H1 (cell line): ENCODE measurements around the gene RAB11FIP3. TPM values are rescaled to one million over a fixed set of nuclear protein-coding genes. Genes with fewer than 3 reads are reported as not detected.

ENCODE experiments used
- CTCF ChIP-seq, 3 experiments: IDR thresholded peaks; 1 replicate in 2 of 3; 2 replicates in 1 of 3; pipeline versions ENCODE4 v1.5.1 to v1.6.1; 2011; ENCODE audit warnings: low read length in 3 of 3, mild to moderate bottlenecking in 3 of 3, inconsistent platforms in 2 of 3, low read depth in 1 of 3, moderate library complexity in 1 of 3; ENCODE audit not compliant: insufficient read depth in 1 of 3; ENCODE audit errors: control extremely low read depth in 1 of 3
- GABPA ChIP-seq: IDR thresholded peaks from 2 replicates; pipeline ENCODE4 v1.6.1; 2011; ENCODE audit warnings: mild to moderate bottlenecking, low read length, moderate library complexity, borderline replicate concordance; ENCODE audit not compliant: insufficient read depth
- NANOG ChIP-seq: IDR thresholded peaks from 2 replicates; pipeline ENCODE4 v1.6.1; 2011; ENCODE audit warnings: low read length, low read depth, mild to moderate bottlenecking, inconsistent platforms; ENCODE audit not compliant: insufficient read depth, poor library complexity, severe bottlenecking
- POLR2A ChIP-seq, 2 experiments: IDR thresholded peaks; 1 replicate in 1 of 2; 2 replicates in 1 of 2; pipeline ENCODE4 v1.6.1; 2011; ENCODE audit warnings: low read depth in 2 of 2, low read length in 2 of 2, mild to moderate bottlenecking in 2 of 2; ENCODE audit errors: control extremely low read depth in 1 of 2
- RAD21 ChIP-seq, 2 experiments: IDR thresholded peaks in 1 of 2; conservative IDR thresholded peaks in 1 of 2; 2 replicates each; pipeline ENCODE4 v1.6.1; 2011; ENCODE audit warnings: low read depth in 2 of 2, low read length in 2 of 2, improper control_type of control experiment in 1 of 2, inconsistent platforms in 1 of 2, mild to moderate bottlenecking in 1 of 2, moderate library complexity in 1 of 2
- RNF2 ChIP-seq: fragments of 200-900, 300-1000 bp; sonication (generic); IDR thresholded peaks from 2 replicates; pipeline ENCODE4 v1.7.1; 2016; ENCODE audit warnings: borderline replicate concordance, low read depth, mild to moderate bottlenecking, antibody characterized with exemption, low read length; ENCODE audit not compliant: poor library complexity, severe bottlenecking; ENCODE audit errors: missing control alignments
- TCF12 ChIP-seq: IDR thresholded peaks from 2 replicates; pipeline ENCODE4 v1.6.1; 2011; ENCODE audit warnings: low read depth, mild to moderate bottlenecking, low read length
- polyA plus RNA-seq, 7 experiments: library from polyadenylated mRNA; depleted of rRNA in 3 of 7; stranded (reverse) in 5 of 7; unstranded in 2 of 7; fragments of >200 nt in 5 of 7; fragments of 200-250 nt in 2 of 7; gene quantifications; 1 replicate in 5 of 7; 2 replicates in 1 of 7; 4 replicates in 1 of 7; pipeline versions ENCODE4 v1.2.1 to v1.2.3, GENCODE V29; 2011 to 2013; ENCODE audit warnings: missing spikeins in 2 of 7, mixed read lengths in 2 of 7
- total RNA-seq: library from RNA; stranded (reverse); fragmentation: NEBNext Ultra II Directional; extraction: Animal tissue kit (Norgen Biotek cat#: 25700); gene quantifications from 2 replicates; pipeline ENCODE4 v1.2.1, GENCODE V29; 2021

RAB11FIP3 gene
- total and polyA plus RNA-seq, 2 of the 8 experiments (the other 6 are each of a cell fraction or from before 2014, with no cell fraction given): 9.3 to 35.2 TPM

DNA sequence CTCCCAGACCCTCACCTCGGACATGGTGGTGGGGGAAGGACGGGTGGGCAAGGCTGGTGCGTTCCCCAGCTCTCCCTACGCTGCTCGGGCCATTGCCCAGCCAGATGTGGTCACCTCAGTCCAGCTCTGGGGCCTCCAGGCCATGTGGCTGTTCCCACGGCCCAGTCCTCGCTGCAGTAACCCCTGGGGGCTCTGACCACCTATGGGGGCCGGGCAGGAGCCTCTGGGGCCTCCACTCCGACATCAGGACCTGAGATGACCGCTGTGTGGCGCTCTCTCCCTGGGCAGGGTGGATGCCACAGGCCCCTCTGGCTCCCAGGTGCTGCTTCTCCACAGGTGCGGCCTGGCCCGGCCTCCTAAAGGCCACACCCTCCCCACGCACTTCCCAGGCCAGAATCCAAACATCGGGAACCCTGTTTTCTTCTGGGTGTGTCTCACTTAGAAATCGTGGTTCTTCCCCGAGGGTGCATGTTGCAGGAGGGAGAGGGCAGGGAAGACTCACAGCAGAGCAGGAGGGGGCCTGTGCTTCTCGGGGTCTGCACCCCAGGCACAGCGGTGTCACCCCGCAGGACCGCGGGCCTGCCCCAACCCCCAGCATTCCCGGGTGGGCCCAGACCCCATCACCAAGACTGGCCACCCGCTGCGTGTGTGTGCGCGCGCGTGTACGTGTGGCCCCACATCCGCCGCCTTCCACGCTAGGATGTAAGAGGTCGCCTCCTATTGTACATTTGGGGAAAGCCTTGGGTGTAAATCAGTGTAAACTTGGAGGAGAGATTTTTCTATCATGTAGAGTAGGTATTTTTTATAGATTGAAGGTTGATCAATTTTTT is 96.1 kb downstream of the RAB11FIP3 start (continued):
- TF ChIP-seq RAD21 (IDR thresholded peaks at IDR 0.05 in 1 of 2, conservative IDR thresholded peaks at IDR 0.05 in 1 of 2; ENCODE audit: low read depth in 2 of 2, low read length in 2 of 2) (peak; percentile 74 to 80), GABPA (peak; percentile 51), NANOG (no peak), RNF2 (no peak), POLR2A (IDR thresholded peaks at IDR 0.05; ENCODE audit: control extremely low read depth in 1 of 2, low read depth in 2 of 2, low read length in 2 of 2) (no peak), TCF12 (peak; percentile 56; the same call in 1 of the 2 replicates), CTCF (IDR thresholded peaks at IDR 0.05; ENCODE audit: control extremely low read depth in 1 of 3, insufficient read depth in 1 of 3, low read depth in 1 of 3, low read length in 3 of 3) (peak; percentile 75 to 83 (median 76))
- TF ChIP-seq, all 59 proteins: peak for 8
